SK-N-SH treated with all-trans-retinoic acid at 6 μM for 48 hours (cell line): ENCODE data around the gene B3GNT7.

Experiments used
- ATAC-seq: fragments of 200-7000 bp; cut with Tn5 transposase; 3 replicates; pipeline ENCODE4 v1.9.1; 2020; ENCODE audit warnings: mild to moderate bottlenecking, moderate library complexity
- ARNTL ChIP-seq: fragments of 450-650 bp; formaldehyde crosslinking; IDR thresholded peaks from 2 replicates; pipeline ENCODE4 v1.5.0; 2020; ENCODE audit warnings: low read depth, mild to moderate bottlenecking, moderate library complexity, borderline replicate concordance
- CREB5 ChIP-seq: fragments of 250-450 bp; sonication (Bioruptor Pico); IDR thresholded peaks from 2 replicates; pipeline ENCODE4 v1.5.1; 2020; ENCODE audit warnings: low read depth, mild to moderate bottlenecking, moderate library complexity
- CSDC2 ChIP-seq: fragments of 250-450 bp; sonication (Bioruptor Pico); IDR thresholded peaks from 2 replicates; pipeline ENCODE4 v1.5.0; 2020; ENCODE audit warnings: mild to moderate bottlenecking, moderate library complexity
- CSRNP3 ChIP-seq: fragments of 250-450 bp; sonication (Bioruptor Pico); IDR thresholded peaks from 2 replicates; pipeline ENCODE4 v1.5.1; 2021; ENCODE audit warnings: mild to moderate bottlenecking, moderate library complexity
- ESRRG ChIP-seq: fragments of 250-450 bp; sonication (Bioruptor Pico); IDR thresholded peaks from 2 replicates; pipeline ENCODE4 v1.6.1; 2021; ENCODE audit warnings: mild to moderate bottlenecking
- GLIS3 ChIP-seq: fragments of 250-450 bp; sonication (Bioruptor Pico); IDR thresholded peaks from 2 replicates; pipeline ENCODE4 v1.5.0; 2020; ENCODE audit warnings: mild to moderate bottlenecking, moderate library complexity
- ISL1 ChIP-seq: fragments of 250-450 bp; sonication (Bioruptor Pico); IDR thresholded peaks from 2 replicates; pipeline ENCODE4 v2.1.2; 2022; ENCODE audit warnings: mild to moderate bottlenecking, moderate library complexity
- OSR1 ChIP-seq: fragments of 250-450 bp; sonication (Bioruptor Pico); IDR thresholded peaks from 2 replicates; pipeline ENCODE4 v1.8.0; 2022; ENCODE audit warnings: moderate library complexity, mild to moderate bottlenecking, inconsistent platforms
- POU6F1 ChIP-seq: fragments of 250-450 bp; sonication (Bioruptor Pico); IDR thresholded peaks from 2 replicates; pipeline ENCODE4 v1.8.0; 2021; ENCODE audit warnings: low read depth, mild to moderate bottlenecking, moderate library complexity, borderline replicate concordance
- PPARA ChIP-seq: fragments of 250-450 bp; sonication (Bioruptor Pico); IDR thresholded peaks from 2 replicates; pipeline ENCODE4 v1.5.0; 2020; ENCODE audit warnings: mild to moderate bottlenecking, borderline replicate concordance
- RARB ChIP-seq: fragments of 250-450 bp; sonication (Bioruptor Pico); IDR thresholded peaks from 2 replicates; pipeline ENCODE4 v1.8.0; 2021; ENCODE audit warnings: mild to moderate bottlenecking, moderate library complexity
- SNAI2 ChIP-seq: fragments of 250-450 bp; sonication (Bioruptor Pico); IDR thresholded peaks from 2 replicates; pipeline ENCODE4 v1.5.0; 2020; ENCODE audit warnings: mild to moderate bottlenecking, moderate library complexity
- TCF4 ChIP-seq: fragments of 250-450 bp; sonication (Bioruptor Pico); IDR thresholded peaks from 2 replicates; pipeline ENCODE4 v1.8.0; 2021; ENCODE audit warnings: mild to moderate bottlenecking, moderate library complexity, borderline replicate concordance
- TOX ChIP-seq: fragments of 250-450 bp; sonication (Bioruptor Pico); IDR thresholded peaks from 2 replicates; pipeline ENCODE4 v1.8.0; 2021; ENCODE audit warnings: mild to moderate bottlenecking, moderate library complexity, borderline replicate concordance
- ZFP3 ChIP-seq: fragments of 250-450 bp; sonication (Bioruptor Pico); IDR thresholded peaks from 2 replicates; pipeline ENCODE4 v1.5.0; 2020; ENCODE audit warnings: mild to moderate bottlenecking, moderate library complexity
- ZFP30 ChIP-seq: fragments of 450-650 bp; formaldehyde crosslinking; IDR thresholded peaks from 2 replicates; pipeline ENCODE4 v1.5.0; 2022; ENCODE audit warnings: mild to moderate bottlenecking, moderate library complexity
- ZNF565 ChIP-seq: fragments of 450-650 bp; formaldehyde crosslinking; conservative IDR thresholded peaks from 2 replicates; pipeline ENCODE4 v1.5.0; 2020; ENCODE audit warnings: low read depth, mild to moderate bottlenecking, moderate library complexity
- ZNF70 ChIP-seq: fragments of 450-650 bp; formaldehyde crosslinking; IDR thresholded peaks from 2 replicates; pipeline ENCODE4 v1.5.0; 2020; ENCODE audit warnings: mild to moderate bottlenecking, moderate library complexity
- ZNF8 ChIP-seq: fragments of 450-650 bp; formaldehyde crosslinking; IDR thresholded peaks from 2 replicates; pipeline ENCODE4 v1.5.0; 2020; ENCODE audit warnings: mild to moderate bottlenecking, moderate library complexity
- TF ChIP-seq, protein P1 (sequence below): fragments of 250-450 bp; sonication (Bioruptor Pico); IDR thresholded peaks from 2 replicates; pipeline ENCODE4 v1.8.0; 2020; ENCODE audit warnings: mild to moderate bottlenecking, moderate library complexity, borderline replicate concordance
- TF ChIP-seq, protein P2 (sequence below): fragments of 250-450 bp; sonication (Bioruptor Pico); IDR thresholded peaks from 2 replicates; pipeline ENCODE4 v1.5.0; 2020; ENCODE audit warnings: mild to moderate bottlenecking, moderate library complexity

B3GNT7 gene

DNA sequence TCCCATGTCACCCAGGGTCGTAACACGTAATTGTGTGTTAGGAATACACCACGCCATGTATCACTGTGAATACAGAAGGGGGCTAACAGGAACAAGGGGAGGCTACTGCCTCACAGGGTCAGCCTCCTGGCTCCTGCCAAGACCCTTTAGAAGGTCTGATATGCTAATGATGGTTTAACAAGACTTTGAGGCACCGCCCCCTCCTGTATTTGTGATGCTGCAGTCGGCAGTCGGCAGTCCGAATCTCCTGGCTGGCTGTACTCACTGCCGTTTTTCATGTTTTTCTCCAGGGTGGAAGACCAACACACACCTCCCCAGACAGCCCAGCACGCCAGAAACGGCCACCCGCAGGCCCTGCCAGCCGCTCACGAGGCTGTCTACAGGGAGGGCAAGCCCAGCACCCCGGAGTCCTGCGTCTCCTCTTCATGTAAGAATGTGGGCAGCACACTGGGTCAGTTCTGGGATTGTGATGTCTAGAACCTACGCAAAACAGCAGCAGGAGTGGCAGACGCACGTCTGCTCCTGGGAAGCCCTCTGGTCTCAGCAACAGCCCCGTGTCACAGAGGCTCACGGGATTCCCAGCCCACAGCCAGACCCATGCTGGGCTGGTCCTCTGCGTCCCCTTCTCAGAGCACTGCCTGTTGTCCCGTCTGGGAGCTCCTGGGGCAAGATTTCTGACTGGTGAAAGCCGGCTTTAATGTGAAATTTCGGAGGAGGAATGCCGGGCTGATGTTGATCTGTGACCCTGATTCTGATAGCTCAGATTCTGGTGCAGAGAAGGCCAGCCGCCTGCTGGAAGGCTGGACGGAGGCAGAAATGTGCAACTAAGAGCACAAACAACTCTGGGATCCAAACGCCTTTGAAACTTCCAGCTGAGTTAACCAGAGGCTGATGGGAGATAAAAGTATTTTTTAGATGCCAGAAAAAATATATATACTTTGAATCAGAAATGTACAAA is 39.7 kb upstream of the B3GNT7 start:
- peak; percentile 48; the same call in 2 of the 3 replicates for ATAC-seq
- TF ChIP-seq, protein P1, sequence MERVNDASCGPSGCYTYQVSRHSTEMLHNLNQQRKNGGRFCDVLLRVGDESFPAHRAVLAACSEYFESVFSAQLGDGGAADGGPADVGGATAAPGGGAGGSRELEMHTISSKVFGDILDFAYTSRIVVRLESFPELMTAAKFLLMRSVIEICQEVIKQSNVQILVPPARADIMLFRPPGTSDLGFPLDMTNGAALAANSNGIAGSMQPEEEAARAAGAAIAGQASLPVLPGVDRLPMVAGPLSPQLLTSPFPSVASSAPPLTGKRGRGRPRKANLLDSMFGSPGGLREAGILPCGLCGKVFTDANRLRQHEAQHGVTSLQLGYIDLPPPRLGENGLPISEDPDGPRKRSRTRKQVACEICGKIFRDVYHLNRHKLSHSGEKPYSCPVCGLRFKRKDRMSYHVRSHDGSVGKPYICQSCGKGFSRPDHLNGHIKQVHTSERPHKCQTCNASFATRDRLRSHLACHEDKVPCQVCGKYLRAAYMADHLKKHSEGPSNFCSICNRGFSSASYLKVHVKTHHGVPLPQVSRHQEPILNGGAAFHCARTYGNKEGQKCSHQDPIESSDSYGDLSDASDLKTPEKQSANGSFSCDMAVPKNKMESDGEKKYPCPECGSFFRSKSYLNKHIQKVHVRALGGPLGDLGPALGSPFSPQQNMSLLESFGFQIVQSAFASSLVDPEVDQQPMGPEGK (CRISPR knock-in tag), result no peak
- no peak for TF ChIP-seq ISL1 (CRISPR knock-in tag)
- TF ChIP-seq CREB5 (CRISPR knock-in tag), result no peak
- no peak for TF ChIP-seq ZFP30
- no peak for TF ChIP-seq TOX (CRISPR knock-in tag)
- no peak for TF ChIP-seq RARB (CRISPR knock-in tag)
- TF ChIP-seq ZNF70 (CRISPR knock-in tag), result no peak
- TF ChIP-seq TCF4 (CRISPR knock-in tag), result no peak
- no peak for TF ChIP-seq POU6F1 (CRISPR knock-in tag)
- TF ChIP-seq GLIS3 (CRISPR knock-in tag), result no peak
- no peak for TF ChIP-seq PPARA (CRISPR knock-in tag)
- no peak for TF ChIP-seq ZNF8
- TF ChIP-seq OSR1, result no peak
- no peak for TF ChIP-seq ARNTL (CRISPR knock-in tag)
- no peak for TF ChIP-seq CSDC2 (CRISPR knock-in tag)
- TF ChIP-seq CSRNP3 (CRISPR knock-in tag), result no peak
- no peak for TF ChIP-seq ESRRG (CRISPR knock-in tag)
- TF ChIP-seq ZNF565, result no peak
- no peak for TF ChIP-seq SNAI2 (CRISPR knock-in tag)
- TF ChIP-seq, protein P2, sequence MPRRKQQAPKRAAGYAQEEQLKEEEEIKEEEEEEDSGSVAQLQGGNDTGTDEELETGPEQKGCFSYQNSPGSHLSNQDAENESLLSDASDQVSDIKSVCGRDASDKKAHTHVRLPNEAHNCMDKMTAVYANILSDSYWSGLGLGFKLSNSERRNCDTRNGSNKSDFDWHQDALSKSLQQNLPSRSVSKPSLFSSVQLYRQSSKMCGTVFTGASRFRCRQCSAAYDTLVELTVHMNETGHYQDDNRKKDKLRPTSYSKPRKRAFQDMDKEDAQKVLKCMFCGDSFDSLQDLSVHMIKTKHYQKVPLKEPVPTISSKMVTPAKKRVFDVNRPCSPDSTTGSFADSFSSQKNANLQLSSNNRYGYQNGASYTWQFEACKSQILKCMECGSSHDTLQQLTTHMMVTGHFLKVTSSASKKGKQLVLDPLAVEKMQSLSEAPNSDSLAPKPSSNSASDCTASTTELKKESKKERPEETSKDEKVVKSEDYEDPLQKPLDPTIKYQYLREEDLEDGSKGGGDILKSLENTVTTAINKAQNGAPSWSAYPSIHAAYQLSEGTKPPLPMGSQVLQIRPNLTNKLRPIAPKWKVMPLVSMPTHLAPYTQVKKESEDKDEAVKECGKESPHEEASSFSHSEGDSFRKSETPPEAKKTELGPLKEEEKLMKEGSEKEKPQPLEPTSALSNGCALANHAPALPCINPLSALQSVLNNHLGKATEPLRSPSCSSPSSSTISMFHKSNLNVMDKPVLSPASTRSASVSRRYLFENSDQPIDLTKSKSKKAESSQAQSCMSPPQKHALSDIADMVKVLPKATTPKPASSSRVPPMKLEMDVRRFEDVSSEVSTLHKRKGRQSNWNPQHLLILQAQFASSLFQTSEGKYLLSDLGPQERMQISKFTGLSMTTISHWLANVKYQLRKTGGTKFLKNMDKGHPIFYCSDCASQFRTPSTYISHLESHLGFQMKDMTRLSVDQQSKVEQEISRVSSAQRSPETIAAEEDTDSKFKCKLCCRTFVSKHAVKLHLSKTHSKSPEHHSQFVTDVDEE (CRISPR knock-in tag), result no peak

DNA sequence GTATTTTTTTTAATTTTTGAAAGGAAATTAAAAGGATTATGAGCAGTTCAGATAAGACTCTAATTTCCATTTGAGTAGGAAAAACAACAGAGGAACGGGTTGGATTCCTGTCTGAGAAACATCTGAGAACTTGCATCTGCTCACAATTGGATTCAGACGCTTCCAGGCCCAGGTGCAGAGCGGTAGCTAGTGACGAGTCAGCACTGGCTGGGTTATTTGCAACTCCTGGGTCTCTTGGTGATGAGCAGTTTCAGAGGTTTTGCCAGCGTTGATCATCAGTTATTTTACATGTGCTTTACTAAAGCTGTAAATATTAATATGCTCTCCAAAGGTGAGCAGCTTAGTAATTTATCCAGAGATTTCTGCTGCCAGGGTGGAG is 39.1 kb upstream of the B3GNT7 start:
- no peak for ATAC-seq
- no peak for TF ChIP-seq SNAI2 (CRISPR knock-in tag)
- no peak for TF ChIP-seq ZFP3 (CRISPR knock-in tag)
- no peak for TF ChIP-seq POU6F1 (CRISPR knock-in tag)
- TF ChIP-seq CSRNP3 (CRISPR knock-in tag), result no peak
- TF ChIP-seq PPARA (CRISPR knock-in tag), result no peak
- no peak for TF ChIP-seq ARNTL (CRISPR knock-in tag)
- no peak for TF ChIP-seq CREB5 (CRISPR knock-in tag)
- TF ChIP-seq, protein P2 (CRISPR knock-in tag), result no peak
- no peak for TF ChIP-seq ZNF8
- no peak for TF ChIP-seq ZFP30
